Renal cortex interstitium (tissue), 11 donors: ENCODE measurements around the gene SDR39U1. TPM values are rescaled to one million over a fixed set of nuclear protein-coding genes. Genes with fewer than 3 reads are reported as not detected.
A peak's percentile ranks its signal among the peaks of the same experiment; 100 is the strongest.

Experiments used
- DNase-seq, 11 donors: peaks; one replicate each; pipeline ENCODE4 v3.0.0-alpha.2; 2013; ENCODE audit warnings: low read depth in 9 of 11, low spot score in 4 of 11; ENCODE audit errors: extremely low read depth in 1 of 11
- polyA plus RNA-seq, 3 donors: library from polyadenylated mRNA; unstranded; fragments of 120-200 nt; gene quantifications; one replicate each; pipeline ENCODE4 v1.2.1, GENCODE V29; 2013; ENCODE audit not compliant: insufficient read length in 3 of 3

The SDR39U1 gene
- polyA plus RNA-seq, 3 donors: 51.4 to 76.8 (median 69.5) TPM

GRCh38 chr14:24422261-24422660 is 20.3 kb downstream of the SDR39U1 start:
- no peak for DNase-seq

GRCh38 chr14:24418492-24418873 is 24.1 kb downstream of the SDR39U1 start:
- no peak for DNase-seq

- no peak for DNase-seq
Measured at GRCh38 chr14:24417832-24418491, 24.6 kb downstream of the SDR39U1 start.

GRCh38 chr14:24416932-24417619 is 25.5 kb downstream of the SDR39U1 start:
- no peak for DNase-seq

- no peak for DNase-seq
Measured at GRCh38 chr14:24416254-24416931, 26.2 kb downstream of the SDR39U1 start.

- DNase-seq: no peak
Measured at GRCh38 chr14:24415421-24416253, 26.9 kb downstream of the SDR39U1 start.

- DNase-seq: no peak
Measured at GRCh38 chr14:24414732-24415420, 27.7 kb downstream of the SDR39U1 start.

- DNase-seq: no peak
Measured at GRCh38 chr14:24414077-24414476, 28.5 kb downstream of the SDR39U1 start.

- DNase-seq: peak in 1 of 11 donors; percentile 33
Measured at GRCh38 chr14:24411443-24412389, 30.9 kb downstream of the SDR39U1 start.

GRCh38 chr14:24409956-24410355 is 32.6 kb downstream of the SDR39U1 start:
- no peak for DNase-seq

- DNase-seq: no peak
Measured at GRCh38 chr14:24409192-24409591, 33.4 kb downstream of the SDR39U1 start.

GRCh38 chr14:24408764-24409163 is 33.8 kb downstream of the SDR39U1 start:
- no peak for DNase-seq

GRCh38 chr14:24407608-24408325 is 34.8 kb downstream of the SDR39U1 start:
- no peak for DNase-seq

GRCh38 chr14:24406416-24406815 is 36.2 kb downstream of the SDR39U1 start:
- DNase-seq: no peak

GRCh38 chr14:24404814-24405213 is 37.8 kb downstream of the SDR39U1 start:
- DNase-seq: no peak

GRCh38 chr14:24403294-24403998 is 39.1 kb downstream of the SDR39U1 start:
- DNase-seq: peak in 1 of 11 donors; percentile 31
